GF-D8 (cell line): Measurements from ENCODE around the gene ZNF839.
"Not testable (repeated sequence)": the region's sequence is repeated elsewhere in the genome, so short reads cannot be mapped to it uniquely, and the experiment has no call there.

ENCODE experiments used
- DNase-seq: peaks from one replicate; lab custom pipeline; 2025; lab: John Stamatoyannopoulos, UW

ZNF839 gene

DNA sequence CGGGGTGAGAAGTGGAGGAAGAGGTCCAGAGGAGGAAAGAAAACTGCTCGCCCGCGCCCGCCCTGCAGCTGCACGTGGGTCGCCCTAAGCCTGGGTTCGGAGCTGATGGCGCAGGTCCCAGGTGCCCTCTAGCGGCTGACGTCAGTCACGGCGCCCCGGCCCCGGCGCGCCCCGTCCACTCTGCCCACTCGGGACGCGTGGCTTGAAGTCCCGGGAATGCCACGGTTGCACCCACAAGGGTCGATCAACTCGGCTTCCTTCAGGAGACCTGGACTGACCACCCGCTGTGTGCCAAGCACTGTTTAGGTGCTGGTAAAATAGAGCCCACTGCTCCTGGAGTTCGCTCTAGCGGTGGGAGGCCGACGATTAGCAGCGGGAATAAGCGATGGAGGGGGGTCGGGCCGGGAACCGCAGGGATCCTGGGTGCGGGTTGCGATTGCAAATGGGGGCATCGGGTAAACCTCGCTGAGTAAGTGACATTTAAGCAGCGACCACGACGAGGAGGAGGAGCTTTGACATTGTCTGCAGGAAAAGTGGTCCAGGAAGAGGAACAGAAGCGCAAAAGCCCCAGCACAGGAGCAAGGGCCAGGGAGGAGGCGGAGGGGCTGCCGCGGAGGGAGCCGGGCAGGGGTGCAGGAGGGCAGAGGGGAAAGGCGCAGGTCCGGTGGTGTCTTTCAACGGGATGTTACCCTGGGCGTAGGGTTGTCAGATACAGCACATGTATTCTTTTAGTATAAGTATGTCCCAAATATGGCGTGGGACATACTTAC lies 5.1 kb upstream of the ZNF839 start:
- peak; percentile 10 for DNase-seq

DNA sequence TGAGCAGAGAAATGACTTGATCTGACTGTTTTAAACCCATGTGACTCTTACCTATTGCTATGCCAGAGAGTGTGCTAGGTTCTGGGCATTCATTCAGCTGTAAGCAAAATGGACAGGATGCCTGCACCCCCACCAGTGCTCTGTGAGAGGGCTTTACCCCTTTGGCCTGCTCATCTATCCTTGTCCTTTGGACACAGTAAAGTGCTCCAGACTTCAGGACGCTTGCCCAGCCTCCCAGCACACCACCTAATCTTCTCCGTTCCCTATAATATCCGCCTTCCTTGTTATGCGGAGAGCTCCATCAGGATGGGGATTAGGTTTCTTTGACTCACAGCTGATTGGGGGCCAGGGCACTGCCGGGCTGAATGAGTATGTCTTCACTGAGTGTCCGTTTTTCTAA lies 4.4 kb upstream of the ZNF839 start:
- DNase-seq: no peak

GRCh38 chr14:102316338-102316742 lies 3.2 kb upstream of the ZNF839 start:
- no peak for DNase-seq

DNA sequence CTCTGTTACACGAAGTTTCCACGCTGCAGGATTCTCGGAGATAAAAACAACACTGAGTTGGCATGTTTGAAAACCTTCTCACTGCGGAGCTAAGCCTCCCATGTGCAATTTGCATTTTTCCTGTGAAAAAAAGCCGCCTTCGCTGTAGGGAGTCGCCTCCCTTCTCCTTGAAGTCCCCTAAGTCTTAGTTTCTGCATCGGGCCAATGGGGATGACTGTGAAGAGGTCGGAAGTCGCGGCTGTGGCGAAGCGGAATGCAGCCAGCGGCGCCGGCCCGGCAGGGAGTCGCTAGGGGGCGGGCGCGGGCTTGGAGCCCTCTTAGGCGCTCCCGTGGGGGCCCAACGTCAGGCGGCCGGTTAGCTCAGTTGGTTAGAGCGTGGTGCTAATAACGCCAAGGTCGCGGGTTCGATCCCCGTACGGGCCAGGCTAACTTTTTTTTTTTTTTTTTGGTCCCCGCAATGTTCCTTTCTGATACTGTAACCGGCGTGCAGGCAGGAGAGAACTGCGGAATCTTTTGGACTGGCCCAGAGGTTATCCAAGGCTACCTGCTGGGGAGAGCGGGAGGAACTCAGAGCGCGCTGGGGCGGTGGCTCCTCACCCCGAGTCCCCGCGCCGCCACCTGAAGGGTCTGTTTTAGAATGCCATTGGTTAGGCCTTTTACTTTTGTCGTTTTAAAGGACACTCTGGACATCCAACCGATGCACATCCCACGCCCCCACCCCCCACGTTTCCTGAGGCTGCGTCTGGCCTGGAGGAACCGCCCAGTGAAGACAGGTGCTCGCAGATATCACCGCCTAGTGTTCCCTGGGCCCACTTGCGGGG lies 2.6 kb upstream of the ZNF839 start:
- DNase-seq: peak; percentile 38

GRCh38 chr14:102317564-102318248 lies 1.8 kb upstream of the ZNF839 start:
- DNase-seq: peak; percentile 45

DNA sequence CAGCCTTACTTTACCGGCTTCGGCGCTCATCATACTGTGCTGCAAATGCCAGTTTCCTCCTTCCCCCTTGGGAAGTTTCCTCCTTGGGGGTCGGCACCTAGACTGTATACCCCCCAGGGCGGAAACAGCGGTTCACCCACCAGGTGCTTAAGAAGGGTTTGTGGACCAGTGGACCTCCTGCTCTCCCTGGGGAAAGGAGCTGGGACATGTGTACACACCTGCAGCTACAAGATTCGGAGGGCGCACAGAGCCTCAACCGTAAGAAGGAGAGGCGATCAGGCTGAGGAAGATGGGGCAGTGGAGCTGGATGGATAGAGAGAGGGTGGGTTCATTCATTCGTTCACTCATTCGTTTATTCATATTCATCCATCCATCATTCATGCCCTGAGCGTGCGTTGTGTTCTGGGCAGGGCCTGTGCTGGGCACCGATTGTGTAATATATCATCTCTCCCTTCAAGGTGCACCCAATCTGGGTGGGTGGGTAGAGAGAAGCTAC lies 717 bp upstream of the ZNF839 start:
- DNase-seq: no peak

DNA sequence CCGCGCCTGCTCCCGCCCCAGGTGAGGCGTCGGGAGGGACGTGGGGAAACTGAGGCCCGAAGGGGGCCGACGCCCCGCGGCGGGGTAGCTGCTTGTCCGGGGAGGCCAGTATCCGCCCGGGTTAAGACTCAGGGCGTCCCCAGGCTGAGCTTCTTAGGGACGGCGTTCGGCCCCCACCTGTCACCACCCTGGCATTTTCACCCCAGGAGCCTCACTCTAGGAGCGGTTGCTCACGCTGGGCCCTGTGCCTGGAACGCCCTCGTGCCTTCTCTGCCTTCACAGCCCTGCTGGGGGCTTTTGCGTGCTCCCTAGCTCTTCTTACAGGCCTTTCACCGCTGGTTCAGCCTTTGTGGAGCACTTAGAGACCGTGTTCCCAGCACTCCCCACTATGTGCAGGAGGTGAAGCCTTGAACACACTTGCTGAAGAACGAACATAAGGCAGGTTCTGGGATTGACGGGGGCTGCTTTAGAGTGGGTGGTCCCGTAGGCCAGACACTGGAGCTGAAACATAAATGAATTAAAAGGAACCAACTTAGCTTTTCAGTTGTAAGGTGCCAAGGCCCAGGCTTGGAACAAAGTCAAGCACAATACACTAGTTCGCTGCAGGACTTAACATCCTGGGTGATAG lies 601 bp downstream of the ZNF839 start:
- DNase-seq: no peak

- DNase-seq: no peak
Observed at GRCh38 chr14:102320671-102321455, 1.3 kb downstream of the ZNF839 start.

GRCh38 chr14:102321456-102322422 lies 2.2 kb downstream of the ZNF839 start:
- no peak for DNase-seq

- DNase-seq: peak; percentile 48
Observed at GRCh38 chr14:102323102-102323501, 3.6 kb downstream of the ZNF839 start.

- no peak for DNase-seq
Observed at GRCh38 chr14:102325791-102326345, 6.3 kb downstream of the ZNF839 start.

- DNase-seq: no peak
Observed at GRCh38 chr14:102326583-102326982, 7.0 kb downstream of the ZNF839 start.

DNA sequence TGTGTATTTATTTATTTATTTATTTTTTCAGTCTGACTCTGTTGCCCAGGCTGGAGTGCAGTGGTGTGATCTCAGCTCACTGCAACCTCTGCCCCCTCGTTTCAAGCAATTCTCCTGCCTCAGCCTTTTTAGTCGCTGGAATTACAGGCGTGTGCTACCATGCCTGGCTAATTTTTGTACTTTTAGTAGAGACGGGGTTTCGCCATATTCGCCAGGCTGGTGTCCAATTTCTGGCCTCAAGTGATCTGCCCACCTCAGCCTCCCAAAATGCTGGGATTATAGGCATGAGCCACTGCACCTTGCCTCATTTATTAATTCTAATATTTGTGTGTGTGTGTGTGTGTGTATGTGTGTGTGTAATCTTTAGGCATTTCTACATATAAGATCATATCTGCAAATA lies 9.8 kb downstream of the ZNF839 start:
- not testable (repeated sequence) for DNase-seq

- no peak for DNase-seq
Observed at GRCh38 chr14:102330806-102331205, 11.3 kb downstream of the ZNF839 start.

DNA sequence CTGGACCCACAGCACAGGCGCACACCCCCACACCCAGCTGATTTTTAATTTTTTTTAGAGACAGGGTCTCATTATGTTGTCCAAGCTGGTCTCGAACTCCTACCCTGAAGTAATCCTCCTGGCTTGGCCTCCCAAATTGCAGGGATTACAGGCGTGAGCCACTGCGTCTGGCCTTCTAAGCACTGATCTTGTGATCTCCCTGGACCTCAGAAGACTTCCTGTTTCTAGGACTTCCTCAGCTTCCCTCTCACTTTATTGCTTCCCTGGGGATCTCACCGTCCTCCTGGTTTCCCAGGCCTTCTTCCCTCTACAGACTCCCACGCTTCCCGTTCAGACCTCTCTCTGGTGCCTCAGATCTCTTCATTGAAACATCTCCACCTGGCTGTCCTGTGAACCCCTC lies 13.8 kb downstream of the ZNF839 start:
- no peak for DNase-seq

- no peak for DNase-seq
Observed at GRCh38 chr14:102333795-102334705, 14.5 kb downstream of the ZNF839 start.

GRCh38 chr14:102335163-102335562 lies 15.6 kb downstream of the ZNF839 start:
- DNase-seq: no peak

DNA sequence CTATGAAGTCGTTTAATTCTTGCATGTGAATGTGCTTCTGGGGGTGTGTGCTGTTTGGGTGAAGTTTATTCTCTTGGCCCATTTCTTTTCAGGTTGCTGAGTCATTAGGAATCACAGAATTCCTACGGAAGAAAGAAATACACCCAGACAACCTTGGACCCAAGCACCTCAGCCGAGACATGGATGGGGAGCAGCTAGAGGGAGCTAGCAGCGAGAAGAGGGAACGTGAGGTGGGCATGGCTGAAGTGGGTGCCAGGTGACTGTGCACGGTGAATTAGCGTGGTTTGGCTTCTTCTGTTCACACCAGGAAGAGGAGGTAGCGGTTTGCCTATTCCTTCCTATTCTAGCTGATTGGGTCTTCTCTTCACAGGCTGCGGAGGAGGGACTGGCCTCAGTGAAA lies 19.2 kb downstream of the ZNF839 start:
- no peak for DNase-seq

DNA sequence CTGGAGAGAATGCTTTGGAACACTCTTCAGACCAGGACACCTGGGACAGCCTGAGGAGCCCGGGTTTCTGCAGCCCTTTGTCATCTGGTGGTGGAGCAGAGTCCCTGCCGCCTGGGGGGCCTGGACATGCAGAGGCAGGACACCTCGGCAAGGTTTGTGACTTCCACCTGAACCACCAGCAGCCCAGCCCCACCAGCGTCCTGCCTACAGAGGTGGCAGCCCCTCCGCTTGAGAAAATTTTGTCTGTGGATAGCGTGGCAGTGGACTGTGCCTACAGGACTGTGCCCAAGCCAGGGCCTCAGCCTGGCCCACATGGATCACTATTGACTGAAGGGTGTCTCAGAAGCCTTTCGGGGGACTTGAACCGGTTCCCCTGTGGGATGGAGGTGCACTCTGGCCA lies 22.0 kb downstream of the ZNF839 start:
- DNase-seq: no peak
